Activated CD4-positive, alpha-beta T cell treated with anti-CD3 and anti-CD28 coated beads for 48 hours (primary cell): ENCODE data around the gene PNPT1.

ENCODE experiments used
- DNase-seq: peaks from one replicate; pipeline ENCODE4 v3.0.0-alpha.2; 2020

The PNPT1 gene

DNA sequence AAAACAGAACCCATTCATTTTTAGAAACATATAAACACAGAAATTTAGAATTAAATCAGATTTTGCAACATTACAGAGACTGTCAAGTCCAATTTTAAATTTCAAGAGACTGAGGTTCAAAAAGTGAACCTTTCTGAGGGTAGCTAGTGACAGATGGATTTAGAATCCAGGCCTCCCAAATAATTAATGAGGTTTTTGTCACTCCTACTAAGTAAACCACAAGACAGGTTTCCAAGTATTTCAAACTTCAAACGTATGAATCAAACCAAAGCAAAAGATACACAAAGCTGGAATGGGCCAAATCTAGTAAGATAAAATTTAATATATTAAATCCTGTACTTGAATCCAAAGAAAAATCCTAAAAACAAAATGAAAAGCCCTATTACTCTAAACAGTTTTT, 101.5 kb downstream of the PNPT1 start:
- no peak for DNase-seq

- DNase-seq, result no peak
Observed at GRCh38 chr2:55590810-55591440, 102.7 kb downstream of the PNPT1 start.

- no peak for DNase-seq
Observed at GRCh38 chr2:55585451-55586080, 108.1 kb downstream of the PNPT1 start.
